GM18907 (cell line): ENCODE measurements around the gene HMG20A.
"Not testable (repeated sequence)": the region's sequence is repeated elsewhere in the genome, so short reads cannot be mapped to it uniquely, and the experiment has no call there.

ENCODE experiments used
- ATAC-seq: cut with Tn5 transposase; IDR thresholded peaks from one replicate; pipeline ENCODE4 v1.9.1; 2021; ENCODE audit warnings: mild to moderate bottlenecking, moderate library complexity; ENCODE audit not compliant: unreplicated experiment

HMG20A gene

GRCh38 chr15:77406173-77406759, 14.4 kb upstream of the HMG20A start:
- not testable (repeated sequence) for ATAC-seq

GRCh38 chr15:77406846-77407245, 13.8 kb upstream of the HMG20A start:
- no peak for ATAC-seq

- ATAC-seq, result peak; percentile 67
Observed at GRCh38 chr15:77409259-77410156, 11.2 kb upstream of the HMG20A start.

- ATAC-seq, result not testable (repeated sequence)
Observed at GRCh38 chr15:77410157-77410500, 10.6 kb upstream of the HMG20A start.

GRCh38 chr15:77410701-77411618, 9.7 kb upstream of the HMG20A start:
- ATAC-seq, result no peak

GRCh38 chr15:77411619-77411976, 9.1 kb upstream of the HMG20A start:
- no peak for ATAC-seq

GRCh38 chr15:77412972-77413698, 7.6 kb upstream of the HMG20A start:
- ATAC-seq, result no peak

- no peak for ATAC-seq
Observed at GRCh38 chr15:77413699-77414349, 6.9 kb upstream of the HMG20A start.

- ATAC-seq, result no peak
Observed at GRCh38 chr15:77414789-77415442, 5.8 kb upstream of the HMG20A start.

GRCh38 chr15:77415450-77416147, 5.1 kb upstream of the HMG20A start:
- ATAC-seq, result no peak

- ATAC-seq, result no peak
Observed at GRCh38 chr15:77416148-77416455, 4.6 kb upstream of the HMG20A start.

- no peak for ATAC-seq
Observed at GRCh38 chr15:77416954-77417353, 3.7 kb upstream of the HMG20A start.

- ATAC-seq, result no peak
Observed at GRCh38 chr15:77417602-77418001, 3.1 kb upstream of the HMG20A start.

GRCh38 chr15:77418391-77418965, 2.2 kb upstream of the HMG20A start:
- ATAC-seq, result no peak

- peak; percentile 24 for ATAC-seq
Observed at GRCh38 chr15:77418966-77419835, 1.5 kb upstream of the HMG20A start.

- peak; percentile 90 for ATAC-seq
Observed at GRCh38 chr15:77419836-77420609, 665 bp upstream of the HMG20A start, which contains the start of gene PEAK1. Gene PEAK1 (minus strand): TSS chr15:77420104. CDS start chr15:77181926, 238,178 bp downstream.

- no peak for ATAC-seq
Observed at GRCh38 chr15:77421370-77421700, 647 bp downstream of the HMG20A start.
